Measurements from ENCODE around the gene NTRK2.

GRCh38 chr9:84744726-84745125 lies 75.2 kb downstream of the NTRK2 start:
- TF ChIP-seq CTCF (IDR thresholded peaks at IDR 0.05; ENCODE audit: low read length): no peak
- no peak for TF ChIP-seq EZH2 (IDR thresholded peaks at IDR 0.05; ENCODE audit: borderline replicate concordance, low read length)
